ENCODE data around the gene CHCHD3.

Gene CHCHD3

GRCh38 chr7:132765861-132766260, 316.0 kb downstream of the CHCHD3 start:
- Histone ChIP-seq H3K4me3 (ENCODE audit: low read length in 2 of 2) (no peak overlapping the region), H3K36me3 (ENCODE audit: control insufficient read depth in 2 of 2, insufficient read depth in 2 of 2, low read length in 2 of 2) (no peaks in the 10 kb centered on the region), H3K9me3 (ENCODE audit: control insufficient read depth in 2 of 2, low read length in 2 of 2) (peaks cover 0 to 3% of the 10 kb centered on the region in 2 donors), H3K27ac (ENCODE audit: low read length) (no peak overlapping the region), H3K4me1 (ENCODE audit: control insufficient read depth, insufficient read depth, low read length) (no peaks in the 10 kb centered on the region), H3K9ac (ENCODE audit: low read length in 2 of 2) (no peak overlapping the region), H3K27me3 (ENCODE audit: control insufficient read depth in 1 of 2, insufficient read depth in 2 of 2, low read length in 2 of 2) (no peaks in the 10 kb centered on the region)

- Histone ChIP-seq H3K9ac (ENCODE audit: low read length in 2 of 2) (no peak overlapping the region), H3K9me3 (ENCODE audit: control insufficient read depth in 2 of 2, low read length in 2 of 2) (peaks cover 0 to 3% of the 10 kb centered on the region in 2 donors), H3K27me3 (ENCODE audit: control insufficient read depth in 1 of 2, insufficient read depth in 2 of 2, low read length in 2 of 2) (no peaks in the 10 kb centered on the region), H3K27ac (ENCODE audit: low read length) (no peak overlapping the region), H3K4me1 (ENCODE audit: control insufficient read depth, insufficient read depth, low read length) (no peaks in the 10 kb centered on the region), H3K36me3 (ENCODE audit: control insufficient read depth in 2 of 2, insufficient read depth in 2 of 2, low read length in 2 of 2) (no peaks in the 10 kb centered on the region), H3K4me3 (ENCODE audit: low read length in 2 of 2) (no peak overlapping the region)
These were observed 317.1 kb downstream of the CHCHD3 start for GRCh38 chr7:132764762-132765161.

DNA sequence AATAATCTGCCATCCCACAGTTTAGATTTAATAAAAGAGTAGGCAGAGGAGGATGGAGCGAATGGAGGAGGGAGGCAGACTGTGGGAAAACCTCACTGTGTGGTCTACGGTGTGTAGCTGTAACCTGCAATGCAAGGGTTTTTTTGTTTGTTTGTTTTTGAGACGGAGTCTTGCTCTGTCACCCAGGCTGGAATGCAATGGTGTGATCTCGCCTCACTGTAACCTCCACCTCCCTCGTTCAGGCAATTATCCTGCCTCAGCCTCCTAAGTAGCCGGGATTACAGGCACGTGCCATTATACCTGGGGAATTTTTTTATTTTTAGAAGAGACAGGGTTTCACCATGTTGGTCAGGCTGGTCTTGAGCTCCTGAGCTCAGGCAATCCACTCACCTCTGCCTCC, 321.0 kb downstream of the CHCHD3 start:
- no peaks in the 10 kb centered on the region for H3K4me1 ChIP-seq (ENCODE audit: control insufficient read depth, insufficient read depth, low read length)
- no peaks in the 10 kb centered on the region for H3K27me3 ChIP-seq (ENCODE audit: control insufficient read depth in 1 of 2, insufficient read depth in 2 of 2, low read length in 2 of 2)
- no peaks in the 10 kb centered on the region for H3K9me3 ChIP-seq (ENCODE audit: control insufficient read depth in 2 of 2, low read length in 2 of 2)
- H3K4me3 ChIP-seq (ENCODE audit: low read length in 2 of 2) = no peak overlapping the region
- H3K36me3 ChIP-seq (ENCODE audit: control insufficient read depth in 2 of 2, insufficient read depth in 2 of 2, low read length in 2 of 2) = no peaks in the 10 kb centered on the region
- H3K9ac ChIP-seq (ENCODE audit: low read length in 2 of 2) = no peak overlapping the region
- no peak overlapping the region for H3K27ac ChIP-seq (ENCODE audit: low read length)

DNA sequence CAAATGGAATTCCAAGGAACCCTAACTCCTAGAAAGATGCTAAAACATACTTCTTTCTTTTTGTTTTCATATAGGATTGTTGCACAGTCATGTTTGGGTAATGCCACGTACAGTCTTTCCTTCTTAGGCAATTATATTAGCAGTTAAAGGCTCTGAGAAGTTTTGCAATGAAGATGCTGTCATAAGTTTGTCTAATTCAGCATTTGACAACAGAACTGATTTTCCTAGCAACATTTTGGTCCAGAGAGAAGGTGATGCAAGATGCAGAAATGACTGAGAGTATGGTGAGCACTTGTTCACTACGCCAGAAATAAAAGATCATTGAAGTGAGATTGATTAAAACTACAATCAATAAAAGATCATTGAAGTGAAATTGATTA, 321.7 kb downstream of the CHCHD3 start:
- Histone ChIP-seq H3K27ac (ENCODE audit: low read length) (no peak overlapping the region), H3K9ac (ENCODE audit: low read length in 2 of 2) (no peak overlapping the region), H3K27me3 (ENCODE audit: control insufficient read depth in 1 of 2, insufficient read depth in 2 of 2, low read length in 2 of 2) (no peaks in the 10 kb centered on the region), H3K9me3 (ENCODE audit: control insufficient read depth in 2 of 2, low read length in 2 of 2) (no peaks in the 10 kb centered on the region), H3K36me3 (ENCODE audit: control insufficient read depth in 2 of 2, insufficient read depth in 2 of 2, low read length in 2 of 2) (no peaks in the 10 kb centered on the region), H3K4me3 (ENCODE audit: low read length in 2 of 2) (no peak overlapping the region), H3K4me1 (ENCODE audit: control insufficient read depth, insufficient read depth, low read length) (no peaks in the 10 kb centered on the region)

DNA sequence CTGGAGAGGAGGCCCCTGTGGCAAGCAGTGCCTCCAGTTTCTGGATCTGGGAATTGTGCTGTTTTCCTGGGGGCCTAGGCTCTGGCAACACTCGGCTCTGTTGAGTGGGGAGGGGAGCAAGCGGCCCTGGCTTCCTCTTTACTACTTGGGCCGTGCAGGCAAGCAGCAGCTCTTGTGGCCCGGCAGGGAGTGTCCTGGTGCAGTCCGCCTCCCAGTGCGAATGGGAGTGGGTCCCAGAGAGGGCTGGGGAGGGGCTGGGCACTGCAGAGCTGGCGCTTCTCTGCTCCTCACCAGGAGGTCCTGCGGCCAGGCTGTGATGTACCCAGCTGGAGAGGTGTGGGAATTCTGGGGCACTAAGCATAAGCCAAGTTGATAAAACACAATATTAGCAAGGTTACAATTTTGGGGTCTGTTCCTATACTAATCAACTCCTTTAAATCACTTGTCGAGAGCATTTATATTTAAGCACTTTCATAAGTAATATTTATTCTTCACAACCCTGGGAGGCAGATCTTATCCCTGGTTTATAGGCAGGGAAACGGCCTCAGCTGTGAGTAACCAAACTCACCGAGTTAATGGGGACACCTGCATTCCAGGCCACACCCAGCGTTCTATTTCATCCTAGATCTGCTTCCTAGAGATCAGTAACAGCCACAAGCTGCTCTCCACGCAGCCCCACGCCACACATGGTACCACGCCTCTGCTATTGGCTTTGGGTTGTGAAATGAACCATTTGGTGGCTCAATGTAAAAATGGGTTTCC, 322.2 kb downstream of the CHCHD3 start:
- no peaks in the 10 kb centered on the region for H3K36me3 ChIP-seq (ENCODE audit: control insufficient read depth in 2 of 2, insufficient read depth in 2 of 2, low read length in 2 of 2)
- no peak overlapping the region for H3K27ac ChIP-seq (ENCODE audit: low read length)
- H3K9me3 ChIP-seq (ENCODE audit: control insufficient read depth in 2 of 2, low read length in 2 of 2) = no peaks in the 10 kb centered on the region
- no peaks in the 10 kb centered on the region for H3K27me3 ChIP-seq (ENCODE audit: control insufficient read depth in 1 of 2, insufficient read depth in 2 of 2, low read length in 2 of 2)
- no peak overlapping the region for H3K9ac ChIP-seq (ENCODE audit: low read length in 2 of 2)
- H3K4me1 ChIP-seq (ENCODE audit: control insufficient read depth, insufficient read depth, low read length) = no peaks in the 10 kb centered on the region
- no peak overlapping the region for H3K4me3 ChIP-seq (ENCODE audit: low read length in 2 of 2)

DNA sequence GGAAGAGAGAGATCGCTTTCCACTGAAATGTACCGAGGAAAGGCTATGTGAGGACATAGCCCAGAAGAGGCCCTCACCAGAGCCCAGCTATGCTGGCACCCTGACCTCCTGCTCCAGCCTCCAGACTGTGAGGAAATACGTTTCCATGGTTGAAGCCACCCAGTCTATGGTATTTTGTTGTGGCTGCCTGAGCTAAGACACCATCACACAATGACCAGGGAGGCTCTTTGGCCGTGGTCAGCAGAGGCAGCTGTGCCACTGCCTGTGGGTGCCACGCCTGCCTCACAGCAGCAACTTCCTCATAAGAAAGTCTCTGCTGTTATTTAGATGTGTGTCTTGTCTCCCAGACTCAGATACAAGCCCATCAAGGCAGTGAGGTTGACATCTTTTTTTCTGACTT, 322.9 kb downstream of the CHCHD3 start:
- Histone ChIP-seq H3K36me3 (ENCODE audit: control insufficient read depth in 2 of 2, insufficient read depth in 2 of 2, low read length in 2 of 2) (no peaks in the 10 kb centered on the region), H3K9me3 (ENCODE audit: control insufficient read depth in 2 of 2, low read length in 2 of 2) (no peaks in the 10 kb centered on the region), H3K27me3 (ENCODE audit: control insufficient read depth in 1 of 2, insufficient read depth in 2 of 2, low read length in 2 of 2) (no peaks in the 10 kb centered on the region), H3K4me3 (ENCODE audit: low read length in 2 of 2) (no peak overlapping the region), H3K27ac (ENCODE audit: low read length) (no peak overlapping the region), H3K9ac (ENCODE audit: low read length in 2 of 2) (no peak overlapping the region), H3K4me1 (ENCODE audit: control insufficient read depth, insufficient read depth, low read length) (no peaks in the 10 kb centered on the region)

DNA sequence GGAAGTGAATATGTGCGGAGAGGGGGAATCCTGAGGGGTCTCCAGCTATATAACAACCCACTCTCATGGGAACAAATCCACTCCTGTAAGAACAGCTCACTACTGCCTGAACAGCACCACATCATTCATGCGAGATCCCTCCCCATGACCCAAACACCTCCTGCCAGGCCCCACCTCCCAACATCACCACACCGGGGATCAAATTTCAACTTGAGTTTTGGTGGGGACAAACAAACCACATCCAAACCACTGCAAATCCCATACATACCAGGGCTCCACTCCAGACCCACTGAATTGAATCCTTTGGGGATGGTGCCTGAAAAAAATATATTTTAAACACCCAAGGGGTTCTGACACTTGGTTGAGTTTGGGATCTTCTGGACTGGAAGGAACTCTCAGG, 324.1 kb downstream of the CHCHD3 start:
- Histone ChIP-seq H3K27ac (ENCODE audit: low read length) (no peak overlapping the region), H3K36me3 (ENCODE audit: control insufficient read depth in 2 of 2, insufficient read depth in 2 of 2, low read length in 2 of 2) (no peaks in the 10 kb centered on the region), H3K9ac (ENCODE audit: low read length in 2 of 2) (no peak overlapping the region), H3K27me3 (ENCODE audit: control insufficient read depth in 1 of 2, insufficient read depth in 2 of 2, low read length in 2 of 2) (no peaks in the 10 kb centered on the region), H3K9me3 (ENCODE audit: control insufficient read depth in 2 of 2, low read length in 2 of 2) (no peaks in the 10 kb centered on the region), H3K4me3 (ENCODE audit: low read length in 2 of 2) (no peak overlapping the region), H3K4me1 (ENCODE audit: control insufficient read depth, insufficient read depth, low read length) (no peaks in the 10 kb centered on the region)

DNA sequence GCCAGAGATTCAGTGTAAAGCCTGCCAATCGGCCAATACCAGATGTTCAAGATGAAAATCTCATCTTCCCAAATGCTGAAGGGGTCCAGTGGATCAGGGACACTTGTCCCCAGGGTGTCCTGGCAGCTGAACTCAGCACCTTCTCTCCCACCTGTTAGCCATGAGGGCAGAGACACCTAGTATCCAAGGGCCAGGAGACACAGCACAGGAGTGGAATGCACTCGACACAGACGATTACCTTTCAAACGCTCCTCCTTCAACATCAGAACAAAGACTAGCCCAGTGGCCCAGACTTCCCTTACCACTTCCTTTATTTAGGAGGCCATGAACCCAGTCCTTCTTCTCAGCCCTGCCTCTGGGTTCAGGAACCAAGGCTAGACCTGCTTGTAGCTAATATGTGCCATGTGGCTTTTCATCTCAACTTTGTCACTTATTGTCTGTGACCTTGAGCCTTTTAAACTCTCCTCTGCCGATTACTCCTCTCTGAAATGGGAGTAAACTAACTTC, 325.4 kb downstream of the CHCHD3 start:
- no peaks in the 10 kb centered on the region for H3K9me3 ChIP-seq (ENCODE audit: control insufficient read depth in 2 of 2, low read length in 2 of 2)

DNA sequence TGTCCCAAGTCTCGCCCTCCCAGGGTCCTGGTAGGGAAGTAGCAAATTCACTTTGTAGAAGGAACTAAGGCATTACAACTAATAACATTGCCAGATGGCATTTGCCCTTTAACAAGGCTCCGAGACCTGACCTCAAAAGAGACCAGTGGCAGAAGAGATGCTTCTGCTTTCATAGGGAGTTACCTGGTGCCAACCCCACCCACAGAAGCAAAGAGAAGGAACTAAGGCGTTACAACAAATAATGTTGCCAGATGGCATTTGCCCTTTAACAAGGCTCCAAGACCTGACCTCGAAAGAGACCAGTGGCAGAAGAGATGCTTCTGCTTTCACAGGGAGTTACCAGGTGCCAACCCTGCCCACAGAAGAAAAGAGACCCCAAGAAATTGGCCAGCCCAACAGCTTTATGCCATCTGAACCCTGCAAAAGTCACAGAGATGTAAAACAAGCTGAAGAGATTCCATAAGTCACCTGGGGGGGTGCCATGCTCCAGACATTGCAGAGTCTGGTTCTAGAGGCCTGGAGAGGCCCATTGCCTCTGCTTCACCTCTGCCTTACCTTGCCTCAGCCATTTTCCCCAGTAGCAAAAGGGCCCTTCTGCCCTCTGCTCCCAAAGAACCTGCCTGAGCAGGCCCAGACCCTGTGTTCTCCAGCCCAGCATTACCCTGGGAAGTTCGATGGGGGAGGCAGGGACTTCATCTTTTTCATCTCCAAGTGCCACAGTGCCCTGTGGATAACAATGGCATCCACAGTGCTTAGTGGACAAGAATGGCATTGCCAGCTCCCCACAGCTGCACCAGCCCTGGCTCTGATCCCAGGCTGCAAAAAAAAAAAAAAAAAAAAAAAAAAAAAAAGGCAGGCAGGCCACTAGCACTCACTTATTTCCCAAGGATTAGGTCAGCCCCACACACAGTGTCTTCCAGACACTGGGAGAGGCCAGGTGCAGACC, 326.1 kb downstream of the CHCHD3 start:
- no peaks in the 10 kb centered on the region for H3K36me3 ChIP-seq (ENCODE audit: control insufficient read depth in 2 of 2, insufficient read depth in 2 of 2, low read length in 2 of 2)
- H3K27ac ChIP-seq (ENCODE audit: low read length) = no peak overlapping the region
- H3K4me1 ChIP-seq (ENCODE audit: control insufficient read depth, insufficient read depth, low read length) = no peaks in the 10 kb centered on the region
- H3K4me3 ChIP-seq (ENCODE audit: low read length in 2 of 2) = no peak overlapping the region
- no peaks in the 10 kb centered on the region for H3K9me3 ChIP-seq (ENCODE audit: control insufficient read depth in 2 of 2, low read length in 2 of 2)
- no peaks in the 10 kb centered on the region for H3K27me3 ChIP-seq (ENCODE audit: control insufficient read depth in 1 of 2, insufficient read depth in 2 of 2, low read length in 2 of 2)
- no peak overlapping the region for H3K9ac ChIP-seq (ENCODE audit: low read length in 2 of 2)

More for the DNA sequence above, 325.4 kb downstream of the CHCHD3 start:
- H3K9ac ChIP-seq (ENCODE audit: low read length in 2 of 2) = no peak overlapping the region
- no peaks in the 10 kb centered on the region for H3K36me3 ChIP-seq (ENCODE audit: control insufficient read depth in 2 of 2, insufficient read depth in 2 of 2, low read length in 2 of 2)
- H3K27ac ChIP-seq (ENCODE audit: low read length) = no peak overlapping the region
- no peaks in the 10 kb centered on the region for H3K27me3 ChIP-seq (ENCODE audit: control insufficient read depth in 1 of 2, insufficient read depth in 2 of 2, low read length in 2 of 2)
- no peaks in the 10 kb centered on the region for H3K4me1 ChIP-seq (ENCODE audit: control insufficient read depth, insufficient read depth, low read length)
- H3K4me3 ChIP-seq (ENCODE audit: low read length in 2 of 2) = no peak overlapping the region

DNA sequence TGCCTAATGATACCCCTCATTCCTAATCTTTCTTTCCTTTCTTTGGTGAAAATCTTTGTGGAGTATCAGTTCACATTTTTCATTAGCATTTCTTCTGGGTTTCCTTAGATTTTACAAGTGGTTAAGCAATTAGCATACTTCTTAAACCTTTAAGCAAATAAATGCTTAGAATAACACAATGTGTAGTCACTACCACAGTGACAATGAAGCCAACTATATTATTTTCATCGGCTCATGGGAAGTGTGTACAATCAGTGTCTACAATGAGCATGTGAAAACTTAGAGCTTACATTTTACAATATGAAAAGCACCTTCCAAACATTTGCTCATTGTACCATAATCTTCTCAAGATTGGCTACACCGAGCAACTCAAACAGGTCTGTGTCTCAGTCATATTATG, 329.5 kb downstream of the CHCHD3 start:
- H3K27ac ChIP-seq (ENCODE audit: low read length) = no peak overlapping the region
- peaks cover 0 to 2% of the 10 kb centered on the region in 2 donors for H3K27me3 ChIP-seq (ENCODE audit: control insufficient read depth in 1 of 2, insufficient read depth in 2 of 2, low read length in 2 of 2)
- no peaks in the 10 kb centered on the region for H3K36me3 ChIP-seq (ENCODE audit: control insufficient read depth in 2 of 2, insufficient read depth in 2 of 2, low read length in 2 of 2)
- no peaks in the 10 kb centered on the region for H3K9me3 ChIP-seq (ENCODE audit: control insufficient read depth in 2 of 2, low read length in 2 of 2)
- H3K9ac ChIP-seq (ENCODE audit: low read length in 2 of 2) = no peak overlapping the region
- no peaks in the 10 kb centered on the region for H3K4me1 ChIP-seq (ENCODE audit: control insufficient read depth, insufficient read depth, low read length)
- no peak overlapping the region for H3K4me3 ChIP-seq (ENCODE audit: low read length in 2 of 2)
